ENCODE results near the gene EML1.
"Not testable (repeated sequence)": the region's sequence is repeated elsewhere in the genome, so short reads cannot be mapped to it uniquely, and the experiment has no call there.

Gene EML1

DNA sequence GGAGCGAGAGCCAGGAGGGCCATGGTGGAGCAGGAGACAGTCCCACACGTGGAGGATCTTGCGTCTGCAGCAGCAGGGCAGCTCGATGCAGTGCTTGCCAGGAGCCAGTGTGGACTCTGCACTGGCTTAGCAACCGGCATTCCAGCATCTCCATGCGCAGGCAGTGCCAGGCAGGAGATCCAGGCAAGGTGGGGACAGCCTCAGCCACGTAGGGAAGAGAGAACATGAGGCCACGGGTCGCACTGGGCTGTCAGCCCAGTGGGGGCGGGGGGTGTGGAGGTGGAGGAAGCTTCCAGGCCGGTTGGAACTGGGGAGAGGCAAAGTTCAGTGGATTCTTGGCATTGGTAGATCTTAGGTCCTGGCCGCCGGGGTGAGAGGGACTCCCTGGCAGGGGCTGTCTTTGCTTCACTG is 151.0 kb downstream of the EML1 start:
- no peak for DNase-seq

DNA sequence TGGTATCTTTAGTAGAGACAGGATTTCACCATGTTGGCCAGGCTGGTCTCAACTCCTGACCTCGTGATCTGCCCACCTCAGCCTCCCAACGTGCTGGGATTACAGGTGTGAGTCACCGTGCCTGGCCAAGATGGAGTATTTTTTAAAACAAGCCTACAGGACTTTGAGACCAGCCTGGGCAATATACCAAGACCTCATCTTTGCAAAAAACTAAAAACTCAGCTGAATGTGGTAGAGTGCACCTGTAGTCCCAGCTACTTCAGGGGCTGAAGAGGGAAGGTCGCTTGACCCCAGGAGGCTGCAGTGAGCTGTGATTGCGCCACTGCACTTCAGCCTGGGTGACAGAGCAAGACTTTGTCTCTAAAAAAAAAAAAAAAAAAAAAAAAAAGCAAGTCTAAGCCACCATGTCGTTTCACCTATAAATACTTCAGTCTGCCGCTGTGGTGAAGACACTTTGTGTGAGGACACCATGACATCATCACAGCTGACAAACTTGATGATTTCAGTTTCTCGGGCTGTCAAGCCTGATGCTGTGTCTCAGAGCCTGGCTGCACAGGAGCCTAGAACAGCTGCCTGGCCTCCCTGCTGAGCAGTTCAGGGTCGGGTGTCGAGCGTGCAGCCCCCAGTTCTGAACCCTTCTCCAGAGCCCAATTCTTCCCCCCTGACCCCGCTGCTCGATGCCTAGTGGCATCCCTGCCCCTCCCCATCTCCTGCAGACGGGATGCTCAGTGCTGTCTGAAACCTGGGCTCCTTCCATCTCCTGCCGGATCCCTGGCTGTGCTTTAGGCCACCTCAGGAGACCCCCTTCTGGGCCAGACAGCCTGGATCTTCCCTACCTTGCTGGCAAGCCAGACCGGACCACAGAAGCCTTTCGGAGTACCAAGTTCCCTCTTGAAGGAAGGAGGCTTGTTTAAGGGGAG is 152.8 kb downstream of the EML1 start:
- DNase-seq, result no peak

DNA sequence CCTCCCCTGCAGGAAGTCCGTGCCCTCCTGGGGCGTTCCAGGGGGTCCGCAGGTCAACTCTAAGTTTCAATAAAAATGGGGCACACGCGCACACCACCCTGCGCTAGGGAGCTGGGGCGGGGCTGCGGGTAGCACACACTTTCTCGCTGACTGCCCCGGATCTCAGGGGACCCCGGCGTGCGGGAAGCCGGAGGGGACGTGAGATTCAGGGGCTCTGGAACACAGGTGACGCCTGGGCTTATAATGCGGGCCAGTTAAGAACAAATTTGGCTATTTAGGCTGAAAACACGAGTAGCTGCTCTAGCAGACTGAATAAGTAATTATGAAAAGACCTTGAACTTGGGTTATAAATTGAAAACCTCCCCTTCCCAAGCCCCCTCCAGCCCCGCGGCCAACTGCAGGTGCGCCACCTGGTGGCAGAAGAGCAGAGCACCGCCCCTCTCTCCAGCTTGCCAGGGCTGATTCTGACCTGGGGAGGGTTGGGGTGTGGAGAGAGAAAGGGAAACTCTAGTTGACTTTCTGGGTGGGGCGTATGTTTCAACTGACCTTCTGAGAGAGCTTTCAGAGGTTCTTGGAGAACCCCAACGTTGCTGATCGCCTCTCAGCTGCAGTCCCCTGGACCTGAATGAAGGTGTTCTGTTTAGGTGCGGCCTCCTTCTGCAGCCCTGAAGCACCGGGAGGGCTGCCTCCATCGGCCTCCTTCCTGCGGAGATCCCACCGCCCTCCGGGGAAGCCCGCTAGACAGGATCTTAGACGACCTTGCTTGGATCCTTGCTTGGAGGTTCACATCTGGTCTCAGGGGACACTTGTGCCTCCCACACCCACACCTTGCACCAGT is 153.7 kb downstream of the EML1 start:
- peak; percentile 40 for DNase-seq

DNA sequence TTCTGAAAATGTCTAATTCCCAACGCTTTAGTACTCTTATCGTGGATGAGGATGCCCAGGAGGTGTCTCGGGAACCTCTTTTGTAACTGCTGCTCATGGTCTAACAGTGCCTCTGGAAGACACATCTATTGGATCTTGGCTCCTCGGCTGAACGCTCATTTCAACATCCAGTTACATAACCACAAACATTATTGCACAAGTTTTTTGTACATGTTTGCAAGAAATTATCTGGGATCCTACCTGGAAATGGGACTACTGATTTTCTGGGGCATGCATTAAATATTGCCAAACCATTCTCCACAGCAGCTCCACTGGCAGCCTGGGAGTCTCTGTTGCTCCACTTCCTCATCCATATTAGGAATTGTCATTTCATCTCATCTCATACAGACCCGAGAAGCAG is 154.5 kb downstream of the EML1 start:
- no peak for DNase-seq

DNA sequence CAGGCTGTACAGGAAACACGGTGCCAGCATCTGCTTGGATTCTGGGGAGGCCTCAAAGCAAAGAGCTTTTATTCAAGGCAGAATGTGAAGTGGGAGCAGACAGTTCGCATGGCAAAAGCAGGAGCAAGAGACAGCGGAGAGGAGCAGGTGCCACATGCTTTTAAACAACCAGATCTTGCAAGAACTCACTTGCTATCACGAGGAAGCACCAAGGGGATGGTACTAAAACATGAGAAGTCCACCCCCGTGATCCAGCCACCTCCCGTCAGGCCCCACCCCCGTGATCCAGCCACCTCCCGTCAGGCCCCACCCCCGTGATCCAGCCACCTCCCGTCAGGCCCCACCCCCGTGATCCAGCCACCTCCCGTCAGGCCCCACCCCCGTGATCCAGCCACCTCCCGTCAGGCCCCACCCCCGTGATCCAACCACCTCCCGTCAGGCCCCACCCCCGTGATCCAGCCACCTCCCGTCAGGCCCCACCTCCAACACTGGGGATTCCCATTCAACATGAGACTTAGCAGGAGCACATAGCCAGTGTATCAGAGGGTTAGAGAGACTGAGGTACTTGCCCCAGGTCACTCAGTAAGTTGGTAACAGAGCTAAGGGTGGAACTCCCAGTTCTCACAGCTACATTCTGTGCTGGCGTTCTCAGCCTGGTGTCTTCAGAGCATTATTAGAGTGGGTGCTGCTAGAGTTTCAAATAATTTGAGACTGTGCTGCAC is 156.0 kb downstream of the EML1 start:
- not testable (repeated sequence) for DNase-seq

- DNase-seq, result no peak
These were observed 157.0 kb downstream of the EML1 start for GRCh38 chr14:99950181-99950580.

DNA sequence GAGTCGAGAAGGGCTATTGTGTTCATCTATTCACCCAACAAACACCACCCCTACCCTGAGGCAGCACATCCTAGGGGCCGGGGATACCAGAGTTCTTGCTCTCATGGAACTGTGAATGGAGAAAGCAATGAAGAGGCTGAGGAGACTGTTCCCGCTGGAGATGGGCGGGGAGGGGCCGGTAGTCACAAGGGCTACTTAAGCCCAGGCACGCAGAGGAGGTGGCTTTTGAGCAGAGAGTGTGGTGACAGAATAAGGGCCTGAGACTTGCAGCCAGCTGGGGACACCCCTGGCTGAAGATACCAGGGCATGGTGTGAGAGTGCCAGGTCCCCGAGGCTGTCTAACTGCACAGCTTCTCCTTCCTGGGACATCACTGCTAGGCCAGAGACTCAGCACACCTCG is 157.9 kb downstream of the EML1 start:
- DNase-seq, result no peak

GRCh38 chr14:99952039-99952438 is 158.8 kb downstream of the EML1 start:
- DNase-seq, result no peak

- no peak for DNase-seq
These were observed 159.2 kb downstream of the EML1 start for GRCh38 chr14:99952453-99952852.

- no peak for DNase-seq
These were observed 162.7 kb downstream of the EML1 start for GRCh38 chr14:99955826-99956455.

DNA sequence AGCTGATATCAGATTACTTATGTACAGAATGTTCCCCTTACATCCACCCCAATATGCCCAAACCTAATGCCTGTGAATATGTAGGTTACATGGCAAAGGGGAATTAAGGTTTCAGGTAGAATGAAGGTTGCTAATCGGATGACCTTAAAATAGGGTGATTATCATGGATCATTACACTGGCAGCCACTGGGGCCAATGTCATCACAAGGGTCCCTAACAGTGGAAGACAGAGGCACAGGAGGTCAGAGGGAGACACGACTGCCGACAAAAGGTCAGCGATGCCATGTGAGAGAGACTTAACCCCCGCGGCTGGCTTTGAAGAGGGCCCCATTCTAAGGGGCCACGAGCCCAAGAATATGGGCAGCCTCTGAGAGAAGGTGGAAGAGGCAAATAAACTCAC is 165.2 kb downstream of the EML1 start:
- DNase-seq, result no peak

DNA sequence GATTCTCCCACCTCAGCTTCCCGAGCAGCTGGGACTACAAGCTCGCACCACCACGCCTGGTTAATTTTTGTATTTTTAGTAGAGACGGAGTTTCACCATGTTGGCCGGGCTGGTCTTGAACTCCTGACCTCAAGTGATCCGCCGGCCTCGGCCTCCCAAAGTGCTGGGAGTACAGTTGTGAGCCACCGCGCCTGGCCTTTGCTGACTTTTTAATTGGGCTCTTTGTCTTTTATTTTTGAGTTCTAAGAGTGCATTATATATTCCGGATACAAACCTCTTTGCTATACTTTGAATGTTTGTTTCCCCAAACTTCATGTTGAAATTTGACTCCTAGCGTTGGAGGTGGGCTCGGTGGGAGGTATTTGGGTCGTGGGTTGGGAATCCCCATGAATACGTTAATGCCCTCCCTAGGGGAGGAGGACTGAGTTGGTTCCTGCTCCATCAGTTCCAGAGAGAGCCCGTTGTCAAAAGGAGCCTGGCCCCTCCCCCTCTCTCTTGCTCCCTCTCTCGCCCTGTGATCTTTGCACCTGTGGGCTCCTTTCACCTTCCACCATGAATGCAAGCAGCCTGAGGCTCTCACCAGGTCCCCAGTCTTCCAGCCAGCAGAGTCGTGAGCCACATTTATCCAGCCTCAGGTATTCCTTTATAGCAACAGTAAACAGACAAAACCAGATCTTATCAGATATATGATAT is 168.8 kb downstream of the EML1 start:
- DNase-seq, result no peak

- DNase-seq, result no peak
These were observed 171.8 kb downstream of the EML1 start for GRCh38 chr14:99964979-99965378.

DNA sequence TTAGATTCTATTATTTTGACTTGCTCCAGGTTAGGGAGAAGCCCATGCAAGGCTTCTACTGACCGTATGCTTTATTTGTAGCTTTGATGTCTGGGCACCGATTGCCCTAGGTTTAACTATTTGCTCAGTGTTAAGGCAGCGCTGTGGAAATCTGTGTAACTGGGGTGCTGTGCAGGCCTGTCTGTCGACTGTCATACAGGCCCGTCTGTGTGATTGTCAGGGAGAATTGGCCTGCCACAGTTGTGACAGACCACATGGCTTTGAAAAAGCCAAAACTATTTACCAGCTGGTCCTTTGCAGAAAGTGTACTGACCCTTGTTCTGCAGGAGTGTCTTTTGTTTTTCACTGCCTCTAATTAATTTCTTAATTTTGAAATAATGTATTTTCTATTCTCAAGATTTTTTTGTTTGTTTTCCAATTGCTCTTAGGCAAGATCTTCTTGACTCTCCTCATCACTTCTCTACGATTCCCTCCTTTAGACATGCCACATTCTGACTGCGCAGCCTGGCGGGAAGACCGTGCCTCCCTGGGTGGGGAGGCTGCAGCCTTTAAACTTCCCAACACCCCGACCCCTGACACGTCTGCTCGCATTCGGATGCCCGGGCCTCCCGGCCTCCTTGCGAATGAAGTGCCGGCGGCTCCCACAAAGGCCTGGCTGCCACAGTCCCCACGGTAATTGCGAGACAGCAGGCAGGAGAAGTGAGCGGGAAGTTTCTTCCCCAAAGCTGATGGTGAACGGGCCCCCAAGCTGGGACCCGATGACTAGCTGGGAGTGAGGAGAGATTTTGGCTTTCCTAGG is 173.0 kb downstream of the EML1 start:
- no peak for DNase-seq

DNA sequence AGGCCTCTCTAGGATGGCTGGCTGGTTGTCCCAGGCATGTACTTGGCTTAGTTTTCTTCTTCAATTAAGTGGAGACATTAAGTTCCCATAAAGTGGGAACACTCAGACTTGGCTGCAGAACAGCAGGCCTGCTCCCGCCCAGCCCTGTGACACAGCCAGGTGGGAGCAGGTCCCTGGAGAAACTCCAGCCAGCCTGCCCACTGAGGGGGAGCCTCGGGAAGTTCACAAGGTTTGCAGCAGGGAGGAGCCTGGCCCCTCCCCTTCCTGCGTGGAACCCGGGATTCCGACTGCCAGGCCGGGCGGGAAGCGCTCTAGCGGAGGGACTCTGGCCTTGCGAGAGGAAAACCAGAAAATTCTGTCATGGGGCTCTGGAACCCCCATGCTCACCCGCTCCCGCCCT is 173.7 kb downstream of the EML1 start:
- no peak for DNase-seq

- DNase-seq, result no peak
These were observed 175.1 kb downstream of the EML1 start for GRCh38 chr14:99968191-99968920.

GRCh38 chr14:99968941-99969340 is 175.7 kb downstream of the EML1 start:
- no peak for DNase-seq

DNA sequence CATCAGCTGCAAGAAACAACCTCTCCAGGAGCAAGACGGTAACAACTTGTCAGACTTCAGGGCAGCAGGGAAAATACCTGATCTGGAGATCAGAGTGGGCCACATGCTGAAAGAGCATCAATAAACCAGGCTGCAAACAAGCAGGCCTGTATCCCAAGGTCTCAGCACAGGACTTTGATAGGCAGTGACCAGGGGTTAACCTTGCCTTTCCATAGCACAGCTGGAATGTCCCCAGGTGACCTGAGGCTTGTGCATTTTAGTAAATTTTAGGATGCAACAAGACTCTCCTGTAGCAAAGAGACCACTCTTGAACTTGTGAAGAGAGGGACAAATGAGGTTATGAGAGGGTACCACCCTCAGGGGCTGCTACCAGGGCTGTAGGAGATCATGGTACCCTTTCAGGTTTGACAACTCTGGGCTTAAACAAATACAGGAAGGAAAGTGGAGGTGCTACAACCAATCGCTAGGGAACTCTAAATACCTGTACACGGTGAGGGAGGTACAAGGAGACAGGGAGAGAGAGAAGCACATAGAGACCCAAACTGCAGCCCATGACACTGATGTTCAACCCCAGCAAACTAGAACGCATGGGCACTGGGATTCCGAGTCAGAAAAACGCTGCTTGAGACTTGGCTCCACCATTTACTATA is 176.6 kb downstream of the EML1 start:
- no peak for DNase-seq

- peak; percentile 94 for DNase-seq
These were observed 178.1 kb downstream of the EML1 start for GRCh38 chr14:99971087-99971940.
